ENCODE results near the gene ZC3H12A.
"Not testable (repeated sequence)": the region's sequence is repeated elsewhere in the genome, so short reads cannot be mapped to it uniquely, and the experiment has no call there.

ZC3H12A gene

DNA sequence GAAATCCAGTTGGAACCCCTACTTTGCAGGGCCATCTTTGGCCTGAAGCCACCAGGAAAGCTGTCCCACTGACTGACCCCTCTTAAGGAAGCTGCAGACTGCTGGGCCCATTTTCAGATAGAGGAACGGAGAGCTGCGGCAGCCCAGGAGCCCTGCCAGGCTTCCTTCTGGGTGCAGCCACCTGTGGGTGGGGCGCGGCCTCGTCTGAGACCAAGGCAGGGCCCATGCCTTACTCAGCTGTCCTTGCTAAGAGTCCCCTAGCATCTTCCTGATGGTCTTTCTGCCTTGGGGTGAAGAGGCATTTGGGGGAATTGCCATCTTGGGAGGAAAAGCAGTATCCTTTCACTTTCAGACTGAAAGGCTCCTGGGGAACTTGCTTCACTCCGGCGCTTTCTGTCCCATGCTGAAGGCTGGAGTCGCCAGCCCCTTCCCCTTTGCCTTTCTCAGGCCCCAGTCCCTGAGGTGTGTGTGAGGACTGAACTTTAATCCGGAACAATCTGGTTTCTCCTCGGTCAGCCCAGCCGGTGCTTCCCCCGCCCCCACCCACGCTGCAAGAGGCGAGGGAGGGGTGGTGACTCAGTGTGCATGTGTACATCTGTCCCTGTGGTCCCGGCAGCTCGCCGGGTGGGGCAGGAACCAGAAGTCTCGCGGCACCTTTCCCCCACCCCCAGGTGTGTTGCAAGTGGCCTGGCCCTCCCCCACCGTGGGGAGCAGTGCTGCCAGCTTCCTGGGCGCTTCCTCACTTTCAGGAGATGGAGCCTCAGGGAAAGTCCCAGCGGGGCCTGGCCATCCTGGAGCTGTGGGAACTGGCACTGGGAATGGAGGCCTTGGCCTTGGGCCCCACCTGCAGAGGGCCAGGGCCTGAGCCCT, 5.1 kb downstream of the ZC3H12A start:
- peak; percentile 96 for DNase-seq

DNA sequence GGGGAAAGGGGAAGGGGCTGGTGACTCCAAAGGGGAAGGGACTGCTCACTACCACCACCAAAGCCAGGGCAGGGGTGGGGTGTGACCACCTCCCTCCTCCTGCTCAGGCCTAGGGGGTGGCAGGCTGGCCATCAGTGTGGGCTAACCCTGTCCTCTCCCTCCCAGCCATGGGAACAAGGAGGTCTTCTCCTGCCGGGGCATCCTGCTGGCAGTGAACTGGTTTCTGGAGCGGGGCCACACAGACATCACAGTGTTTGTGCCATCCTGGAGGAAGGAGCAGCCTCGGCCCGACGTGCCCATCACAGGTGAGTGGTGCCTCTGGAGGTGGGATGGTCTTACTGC, 5.7 kb downstream of the ZC3H12A start:
- no peak for DNase-seq

DNA sequence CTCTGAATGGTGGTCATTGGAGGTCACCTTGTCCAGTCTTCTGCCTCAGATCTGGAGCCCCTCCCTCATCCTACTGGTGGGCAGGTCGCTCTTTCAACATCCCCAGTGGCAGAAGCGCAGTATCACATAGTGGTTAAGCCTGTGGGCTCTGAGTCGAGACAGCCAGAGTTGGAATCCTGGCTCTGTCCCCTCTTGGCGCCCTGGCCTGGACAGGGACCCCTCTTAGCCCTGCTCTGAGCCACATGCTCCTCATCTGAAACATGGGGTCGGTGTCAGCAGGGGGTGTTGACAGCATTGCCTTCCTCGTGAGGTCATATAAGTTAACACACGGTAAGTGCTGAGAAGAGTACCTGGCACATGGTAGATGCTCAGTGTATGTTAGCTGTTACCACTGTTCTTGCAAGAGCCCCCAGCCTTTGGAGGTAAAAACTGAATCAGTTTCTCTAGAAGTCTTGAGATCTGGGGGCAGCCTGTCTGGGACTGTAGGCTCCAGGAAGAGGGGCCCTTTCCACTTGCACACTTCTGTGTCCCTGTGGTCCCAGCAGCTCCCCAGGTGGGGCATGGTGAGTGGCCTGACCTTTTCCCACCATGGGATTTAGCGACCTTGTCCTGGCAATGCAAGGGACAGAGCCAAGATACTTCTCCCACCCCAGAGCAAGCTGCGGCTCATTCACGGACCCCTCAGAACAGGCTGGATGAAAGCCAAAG, 6.4 kb downstream of the ZC3H12A start:
- no peak for DNase-seq

DNA sequence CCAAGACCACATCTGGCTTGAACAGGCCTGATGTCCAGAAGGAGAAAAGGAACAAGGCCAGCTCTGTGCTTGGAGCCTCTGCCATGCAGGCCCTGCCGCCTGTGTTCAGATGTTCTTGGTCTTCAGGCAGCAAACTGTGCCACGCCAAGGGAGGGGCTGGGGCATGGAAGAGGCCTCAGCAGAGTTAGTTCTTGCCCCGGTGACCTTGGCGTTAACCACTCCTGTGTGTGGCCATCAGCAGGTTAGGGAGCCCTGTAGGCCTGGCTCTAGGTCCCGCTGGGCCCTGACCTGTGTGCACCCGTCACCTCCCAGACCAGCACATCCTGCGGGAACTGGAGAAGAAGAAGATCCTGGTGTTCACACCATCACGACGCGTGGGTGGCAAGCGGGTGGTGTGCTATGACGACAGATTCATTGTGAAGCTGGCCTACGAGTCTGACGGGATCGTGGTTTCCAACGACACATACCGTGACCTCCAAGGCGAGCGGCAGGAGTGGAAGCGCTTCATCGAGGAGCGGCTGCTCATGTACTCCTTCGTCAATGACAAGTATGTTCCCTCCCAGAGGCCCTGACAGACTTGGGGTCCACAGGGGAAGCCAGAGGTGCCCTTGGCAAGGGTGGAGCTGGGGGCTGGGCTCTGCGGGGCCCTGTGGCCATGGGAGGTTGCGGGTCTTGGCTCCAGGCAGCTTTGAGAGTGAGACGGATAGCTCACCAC, 7.1 kb downstream of the ZC3H12A start:
- no peak for DNase-seq

DNA sequence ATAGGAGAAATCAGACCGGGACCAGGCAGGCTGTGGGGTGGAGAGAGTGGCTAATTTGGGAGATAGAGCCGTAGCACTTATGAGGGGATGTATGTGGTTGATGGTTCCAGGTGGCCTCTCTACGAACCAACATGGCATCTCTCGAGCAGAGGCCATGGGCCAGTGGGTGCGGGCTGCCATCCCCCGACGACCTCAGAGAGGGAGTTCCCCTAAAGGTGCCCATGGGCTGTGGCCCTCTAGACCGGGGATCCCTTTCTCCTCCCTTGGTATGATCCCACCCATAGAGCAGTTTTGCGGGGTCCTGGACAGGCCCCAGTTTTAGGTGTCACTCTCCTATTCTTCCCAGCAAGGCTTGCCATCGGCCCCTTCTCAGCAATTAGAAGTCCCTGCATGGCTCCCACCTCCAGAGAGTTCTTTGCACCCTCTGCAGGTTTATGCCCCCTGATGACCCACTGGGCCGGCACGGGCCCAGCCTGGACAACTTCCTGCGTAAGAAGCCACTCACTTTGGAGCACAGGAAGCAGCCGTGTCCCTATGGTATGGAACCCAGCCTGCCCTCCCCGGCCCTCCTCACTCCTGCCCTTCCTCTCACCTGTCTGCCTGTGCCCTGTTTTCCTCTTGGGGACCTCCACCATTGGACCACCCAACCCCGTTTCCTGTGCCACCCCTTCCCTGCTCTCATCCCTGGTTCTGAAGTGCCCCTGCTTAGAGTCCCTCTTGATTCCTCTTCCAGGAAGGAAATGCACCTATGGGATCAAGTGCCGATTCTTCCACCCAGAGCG, 7.8 kb downstream of the ZC3H12A start:
- DNase-seq, result no peak

DNA sequence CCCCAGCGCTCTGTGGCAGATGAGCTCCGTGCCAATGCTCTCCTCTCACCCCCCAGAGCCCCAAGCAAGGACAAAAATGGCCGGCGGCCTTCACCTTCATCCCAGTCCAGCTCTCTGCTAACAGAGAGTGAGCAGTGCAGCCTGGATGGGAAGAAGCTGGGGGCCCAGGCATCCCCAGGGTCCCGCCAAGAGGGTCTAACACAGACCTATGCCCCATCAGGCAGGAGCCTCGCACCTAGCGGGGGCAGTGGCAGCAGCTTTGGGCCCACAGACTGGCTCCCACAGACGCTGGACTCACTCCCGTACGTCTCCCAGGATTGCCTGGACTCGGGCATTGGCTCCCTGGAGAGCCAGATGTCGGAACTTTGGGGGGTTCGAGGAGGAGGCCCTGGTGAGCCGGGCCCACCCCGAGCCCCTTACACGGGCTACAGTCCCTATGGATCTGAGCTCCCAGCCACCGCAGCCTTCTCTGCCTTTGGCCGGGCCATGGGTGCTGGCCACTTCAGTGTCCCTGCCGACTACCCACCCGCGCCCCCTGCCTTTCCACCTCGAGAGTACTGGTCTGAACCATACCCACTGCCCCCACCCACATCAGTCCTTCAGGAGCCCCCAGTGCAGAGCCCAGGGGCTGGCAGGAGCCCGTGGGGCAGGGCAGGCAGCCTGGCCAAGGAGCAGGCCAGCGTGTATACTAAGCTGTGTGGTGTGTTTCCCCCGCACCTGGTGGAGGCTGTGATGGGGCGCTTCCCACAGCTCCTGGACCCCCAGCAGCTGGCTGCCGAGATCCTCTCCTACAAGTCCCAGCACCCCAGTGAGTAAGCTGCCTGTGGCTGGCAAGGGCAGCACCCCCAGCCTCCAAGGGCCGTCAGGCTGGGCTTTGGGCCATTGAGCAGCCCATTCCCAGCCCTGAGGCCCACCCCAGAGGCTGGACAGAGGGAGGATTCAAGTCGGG, 8.7 kb downstream of the ZC3H12A start:
- DNase-seq, result no peak

DNA sequence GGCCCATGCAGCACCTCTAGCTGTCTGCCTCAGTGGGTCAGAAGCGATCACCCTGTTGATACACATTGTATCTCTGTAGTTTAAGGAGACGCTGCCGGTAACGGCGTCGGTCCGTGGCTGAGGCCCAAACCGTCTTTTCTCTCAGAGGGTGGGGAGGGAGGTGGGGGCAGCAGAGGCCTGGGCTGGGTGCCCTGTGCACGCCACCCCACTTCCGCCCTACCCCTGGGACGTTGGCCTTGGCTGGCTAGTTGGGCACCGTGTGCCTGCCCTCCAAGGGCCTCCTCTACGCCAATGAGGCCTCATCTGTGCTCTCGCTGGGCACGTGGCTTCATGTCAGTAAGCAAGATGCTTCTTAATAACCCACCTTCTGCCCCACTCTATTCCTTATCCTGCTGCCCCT, 9.4 kb downstream of the ZC3H12A start:
- DNase-seq, result no peak

DNA sequence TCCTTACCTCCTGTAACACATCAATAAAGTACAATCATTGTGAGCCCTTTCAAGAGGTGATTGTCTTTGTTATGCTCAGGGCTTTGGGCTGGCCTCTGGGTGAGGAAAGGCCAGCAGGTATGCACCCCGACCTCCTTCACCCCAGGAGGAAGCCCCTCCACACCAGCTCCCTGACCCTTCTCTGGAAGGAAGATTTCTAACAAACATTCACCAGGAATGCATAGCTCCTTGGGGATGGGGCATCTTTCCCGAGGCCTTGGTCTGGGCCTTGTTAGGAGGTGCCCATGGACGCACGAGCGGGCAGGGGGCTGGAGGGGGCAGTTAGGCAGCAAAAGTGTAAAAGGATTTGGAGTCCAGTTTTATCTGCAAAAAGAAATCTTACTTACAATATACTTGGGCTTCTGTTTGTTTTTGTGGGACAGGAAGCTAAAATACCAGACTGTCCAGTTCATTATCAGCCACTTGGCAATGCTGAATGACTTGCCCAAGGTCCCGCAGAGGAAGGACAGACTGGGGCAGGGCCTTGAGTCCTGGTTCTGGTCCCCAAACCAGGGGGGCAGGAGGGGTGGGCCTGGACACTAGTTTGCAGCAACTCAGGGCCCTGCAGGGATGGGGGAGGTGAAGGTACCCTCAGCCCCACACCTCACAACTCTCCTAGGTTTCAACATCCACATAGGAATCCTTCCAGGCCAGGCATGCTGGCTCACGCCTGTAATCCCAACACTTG, 10.1 kb downstream of the ZC3H12A start:
- no peak for DNase-seq

DNA sequence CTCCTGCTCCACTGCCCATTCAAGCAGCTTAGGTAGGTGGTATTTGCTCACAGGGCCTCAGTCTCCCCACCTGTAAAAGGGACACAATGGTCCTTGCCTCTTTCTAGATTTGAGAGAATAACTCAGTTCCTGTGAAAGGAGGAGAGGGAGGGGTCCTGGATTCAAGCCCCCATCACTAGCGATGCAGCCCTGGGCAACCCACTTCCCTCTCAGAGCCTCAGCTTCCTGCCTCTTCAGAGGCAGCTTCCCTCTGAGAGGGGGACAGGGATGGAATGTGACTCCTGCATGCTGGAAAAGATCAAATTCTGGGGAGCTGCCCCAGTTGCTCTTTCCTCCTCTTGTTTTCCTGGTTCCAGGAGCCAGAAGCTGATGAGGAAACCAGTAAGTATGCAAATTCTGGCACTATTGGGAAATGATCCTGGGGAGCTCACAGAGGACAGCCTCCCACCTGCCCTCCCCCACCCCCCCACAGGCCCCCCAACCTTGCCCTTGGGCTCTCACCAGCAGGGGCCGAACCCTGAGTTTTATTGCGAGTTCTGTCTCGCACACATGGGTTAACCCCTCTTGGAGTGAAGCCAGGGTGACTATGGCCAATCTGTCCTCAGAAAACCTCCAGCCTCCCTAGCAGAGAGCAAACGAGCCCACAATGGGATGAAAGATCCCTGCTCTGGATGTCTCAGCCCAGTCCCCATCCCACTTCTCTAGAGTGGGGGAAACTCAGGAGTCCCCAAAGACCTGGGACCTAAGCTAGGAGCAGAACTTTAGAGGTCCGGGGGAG, 11.7 kb downstream of the ZC3H12A start:
- DNase-seq, result no peak

DNA sequence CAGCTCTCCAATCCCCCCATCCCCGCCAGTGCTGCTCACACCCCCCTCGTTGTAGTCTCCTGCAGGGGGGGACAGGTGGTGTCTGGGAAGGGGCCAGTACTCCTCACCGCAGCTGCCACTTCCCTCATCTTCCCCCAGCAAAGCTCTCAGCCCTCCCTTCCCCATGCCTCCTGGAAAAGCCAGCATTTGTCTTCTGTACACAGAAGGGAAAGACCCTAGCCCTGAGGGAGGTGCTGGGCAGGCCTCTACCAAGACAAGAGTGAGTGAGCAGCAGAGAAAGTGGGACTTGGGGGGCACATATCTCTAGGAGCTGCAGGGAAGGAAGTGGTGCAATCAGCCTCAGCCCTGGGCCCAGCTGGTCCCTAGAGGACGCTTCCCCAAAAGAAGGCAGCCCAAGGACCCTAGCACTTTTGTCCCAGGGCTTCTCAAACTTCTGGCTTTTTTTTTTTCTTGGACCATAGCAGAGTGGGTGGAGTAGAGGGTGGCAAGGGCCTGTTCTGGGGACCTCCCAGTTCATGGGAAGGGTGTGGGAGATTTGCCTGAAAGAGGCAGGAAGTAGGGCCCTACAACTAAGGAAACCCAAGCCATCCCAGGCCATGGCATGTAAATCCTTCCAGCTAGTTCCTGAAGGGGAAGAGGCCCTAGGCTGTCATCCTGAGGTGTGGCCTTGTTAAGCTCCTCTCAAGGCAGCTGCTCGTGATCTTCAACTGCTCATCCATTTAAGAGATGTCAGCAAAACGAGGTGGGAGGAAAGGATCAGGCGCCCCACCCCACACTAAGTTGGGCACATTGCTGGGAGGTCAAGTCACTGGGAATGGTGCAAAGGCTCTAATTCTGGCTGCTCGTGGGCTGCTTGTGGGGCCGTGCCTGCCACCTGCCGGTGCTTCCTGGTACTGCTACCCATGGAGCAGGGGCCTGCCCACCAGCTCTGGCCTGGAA, 12.6 kb downstream of the ZC3H12A start:
- peak; percentile 99 for DNase-seq

DNA sequence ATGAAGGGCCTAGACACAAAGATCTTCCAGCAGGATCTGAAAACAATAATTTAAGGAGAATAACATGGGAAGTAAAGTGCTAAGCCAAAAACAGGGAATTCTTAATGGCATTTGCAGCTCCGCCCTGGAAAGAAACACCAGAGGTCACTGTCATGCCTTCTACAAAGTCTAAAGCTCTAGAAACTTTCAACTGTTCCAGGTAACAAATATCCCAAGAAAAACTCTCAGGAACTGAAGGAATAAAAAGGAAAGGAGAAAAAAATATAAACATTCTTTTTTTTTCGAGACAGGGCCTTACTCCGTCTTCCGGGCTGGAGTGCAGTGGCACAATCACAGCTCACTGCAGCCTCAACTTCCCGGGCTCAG, 13.2 kb downstream of the ZC3H12A start:
- DNase-seq, result no peak

DNA sequence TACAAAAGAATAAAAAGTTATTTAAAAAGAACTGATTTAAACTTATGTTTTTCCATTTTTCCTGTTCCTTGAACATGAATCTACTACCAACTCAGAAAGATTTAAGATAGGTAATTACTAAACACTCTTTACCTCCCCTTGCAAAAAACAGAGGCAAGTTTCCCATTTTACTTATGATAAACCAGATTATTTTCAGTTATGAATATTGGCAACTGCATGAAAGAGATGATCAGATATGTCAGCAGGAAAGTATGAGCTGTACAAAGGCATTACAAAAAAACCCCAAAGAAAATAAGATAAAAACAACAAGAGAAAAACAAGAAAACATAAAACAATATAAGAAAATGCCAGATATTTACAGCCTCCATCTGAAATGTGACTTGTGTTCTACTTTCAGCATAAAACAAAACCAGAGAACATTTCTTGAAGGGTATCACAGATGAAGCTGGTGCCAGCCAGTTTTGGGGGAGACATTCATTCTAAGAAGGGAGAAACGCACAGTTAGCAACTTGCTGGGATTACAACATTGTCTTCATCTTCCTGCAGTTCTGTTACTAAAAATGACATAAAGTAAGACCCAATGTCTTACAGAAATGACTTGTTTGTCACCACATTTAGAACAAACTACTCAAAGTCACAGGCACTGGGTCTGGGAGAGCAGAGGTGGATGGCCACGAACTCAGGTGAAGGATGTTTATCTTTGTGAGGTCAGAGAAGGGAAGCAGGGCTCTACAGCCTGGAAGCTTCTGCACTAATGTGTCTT, 19.1 kb downstream of the ZC3H12A start:
- DNase-seq, result no peak

DNA sequence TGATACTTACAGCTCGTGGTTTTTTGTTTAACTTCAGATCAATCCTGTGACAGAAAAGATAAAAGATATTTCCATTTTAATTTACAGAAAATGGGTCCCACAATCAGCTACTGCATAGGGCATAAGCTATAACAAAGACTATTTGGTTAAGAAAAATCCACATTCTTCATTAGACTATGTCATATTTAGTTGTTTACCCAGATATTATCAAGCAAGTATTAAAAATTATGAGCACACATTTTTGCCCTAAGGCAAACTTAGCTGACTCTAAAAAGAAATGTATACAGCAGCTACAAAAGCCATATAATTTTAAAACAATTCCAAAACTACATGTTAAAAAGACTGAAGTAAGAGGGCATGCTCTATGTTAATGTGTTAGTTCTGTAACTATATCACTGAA, 21.5 kb downstream of the ZC3H12A start:
- DNase-seq, result no peak

DNA sequence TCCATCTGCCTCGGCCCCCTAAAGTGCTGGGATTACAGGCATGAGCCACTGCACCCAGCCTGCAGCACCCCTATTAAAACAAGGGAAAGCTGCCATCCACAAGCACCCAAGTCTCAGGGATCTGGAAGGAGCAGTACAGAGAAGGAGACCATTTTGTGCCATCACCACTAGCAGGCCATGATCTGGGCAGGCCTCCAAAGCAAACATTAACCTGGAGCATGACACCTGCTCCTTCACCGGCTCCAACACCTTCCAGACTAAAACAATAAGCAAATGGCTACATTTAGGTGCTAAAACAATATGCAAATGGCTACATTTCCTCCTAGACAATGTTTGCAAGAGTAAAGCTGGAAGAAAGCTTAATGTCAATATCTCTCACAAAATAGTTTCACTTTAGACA, 23.5 kb downstream of the ZC3H12A start:
- peak; percentile 100 for DNase-seq

DNA sequence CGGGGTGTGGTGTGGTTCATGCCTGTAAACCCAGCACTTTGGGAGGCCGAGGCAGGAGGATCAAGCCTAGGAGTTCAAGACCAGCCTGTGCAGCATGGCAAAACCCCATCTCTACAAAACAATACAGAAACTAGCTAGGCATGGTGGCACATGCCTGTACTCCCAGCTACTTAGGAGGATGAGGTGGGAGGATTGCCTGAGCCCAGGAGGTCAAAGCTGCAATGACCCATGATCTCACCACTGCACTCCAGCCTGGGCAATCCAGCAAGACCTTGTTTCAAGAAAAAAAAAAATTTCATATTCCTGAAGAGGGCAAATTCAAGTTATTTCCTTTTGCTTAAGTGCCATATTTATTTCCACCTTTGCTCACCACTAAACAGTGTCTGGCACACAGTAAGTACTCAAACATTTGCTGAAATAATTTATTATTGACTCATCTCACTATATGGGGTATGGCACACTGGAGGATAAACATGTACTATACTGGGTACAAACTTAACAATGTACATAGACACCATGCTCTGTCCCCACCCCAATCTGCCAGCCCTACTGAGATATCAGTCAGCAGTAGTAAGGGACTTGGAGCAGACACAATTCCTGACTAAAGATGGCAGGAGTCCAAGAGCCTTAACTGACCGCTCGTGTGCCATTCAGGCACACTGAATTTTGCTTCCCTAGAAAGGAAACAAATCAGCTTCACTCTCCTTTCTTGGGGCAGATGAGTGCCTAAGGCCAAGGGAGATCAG, 24.7 kb downstream of the ZC3H12A start:
- DNase-seq, result peak; percentile 84

DNA sequence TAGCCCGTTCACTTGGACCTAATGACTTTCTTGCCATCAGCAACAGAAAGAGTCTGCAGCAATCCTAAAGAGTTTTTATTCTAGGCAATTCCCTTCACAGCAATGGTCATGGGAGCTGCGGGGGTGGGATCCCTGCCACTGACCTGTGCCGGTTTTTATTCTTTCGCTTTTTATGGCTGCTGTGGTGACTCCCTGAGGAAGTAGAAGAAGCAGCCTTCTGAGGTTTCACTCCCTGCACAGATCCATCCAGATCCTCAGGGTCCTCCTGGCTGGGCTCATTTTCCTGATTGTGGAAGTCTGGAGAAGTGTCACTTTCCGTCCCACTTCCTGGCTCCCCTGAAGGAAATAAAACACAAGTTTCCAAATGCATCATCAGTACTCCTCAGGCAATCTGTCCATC, 27.3 kb downstream of the ZC3H12A start:
- DNase-seq, result no peak

DNA sequence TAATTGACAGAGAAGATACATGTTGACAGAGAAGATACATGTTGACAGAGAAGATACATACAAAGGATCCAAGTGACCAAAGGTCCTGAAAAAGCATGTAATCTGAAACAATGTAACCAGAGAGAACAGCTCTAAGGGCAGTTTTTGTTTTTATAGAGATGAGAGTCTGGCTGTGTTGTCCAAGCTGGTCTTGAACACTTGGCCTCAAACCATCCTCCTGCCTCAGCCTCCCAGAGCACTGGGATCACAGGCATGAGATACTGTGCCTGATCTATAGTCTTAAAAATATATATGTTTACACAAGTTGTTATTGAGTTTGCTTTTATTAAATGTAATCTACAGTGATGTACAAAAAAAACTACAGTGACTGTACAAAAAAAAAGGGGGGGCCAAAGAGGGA, 27.7 kb downstream of the ZC3H12A start:
- DNase-seq, result no peak

DNA sequence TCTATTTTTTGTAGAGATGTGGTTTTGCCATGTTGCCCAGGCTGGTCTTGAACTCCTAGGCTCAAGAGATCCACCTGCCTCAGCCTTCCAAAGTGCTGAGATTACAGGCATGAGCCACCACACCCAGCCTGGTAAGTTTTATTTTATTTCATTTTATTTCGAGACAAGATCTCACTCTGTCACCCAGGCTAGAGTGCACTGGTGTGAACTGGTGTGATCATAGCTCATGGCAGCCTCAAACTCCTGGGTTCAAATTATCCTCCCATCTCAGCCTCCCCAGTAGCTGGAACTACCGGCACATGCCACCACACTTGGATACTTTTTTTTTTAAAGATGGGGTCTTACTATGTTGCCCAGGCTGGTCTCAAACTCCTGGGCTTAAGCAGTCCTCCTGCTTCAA, 28.4 kb downstream of the ZC3H12A start:
- DNase-seq, result not testable (repeated sequence)
